ENCODE results near the gene DDX25.

DNA sequence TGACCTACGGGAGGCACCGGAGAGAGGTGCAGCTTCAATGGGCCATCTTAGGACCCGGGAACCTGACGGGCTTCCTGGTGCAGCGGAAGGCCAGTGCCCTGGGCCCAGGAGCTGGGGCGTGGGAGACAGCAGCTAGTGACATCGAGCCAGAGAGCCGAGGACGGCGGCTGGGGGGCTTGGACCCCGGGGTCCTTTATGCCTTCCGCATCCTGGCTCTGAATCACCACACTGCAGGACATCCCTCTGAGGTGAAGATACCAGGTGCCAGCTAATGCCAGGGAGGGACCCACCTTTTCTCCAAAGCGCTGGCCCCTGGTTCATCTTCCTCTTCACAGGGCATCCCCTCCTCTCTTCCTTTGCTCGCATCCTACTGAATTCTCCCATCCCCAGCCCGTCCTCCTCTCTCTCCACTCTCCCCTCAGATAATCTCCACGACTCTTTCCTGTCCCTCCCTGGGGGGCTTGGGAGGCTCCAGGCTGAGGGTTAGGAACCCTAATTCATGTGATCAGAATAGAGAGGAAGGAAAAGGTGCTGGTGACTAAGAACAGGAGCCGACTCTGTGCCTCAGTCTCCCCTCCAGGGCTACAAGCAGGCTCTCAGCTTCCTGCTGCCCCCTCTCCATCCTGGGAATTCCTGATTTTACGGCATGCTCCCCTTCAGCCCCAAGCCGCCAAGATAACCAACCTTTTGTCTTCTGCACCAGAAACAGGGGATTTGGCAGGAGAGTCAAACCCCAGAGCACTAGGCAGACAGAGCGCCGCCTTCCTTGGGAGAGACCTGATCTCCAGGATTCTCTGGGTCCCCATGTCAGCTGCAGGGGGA is 50.0 kb downstream of the DDX25 start:
- TF ChIP-seq CTCF (IDR thresholded peaks at IDR 0.05 in 8 of 11, conservative IDR thresholded peaks at IDR 0.05 in 3 of 11) (no peak), POLR2AphosphoS5 (IDR thresholded peaks at IDR 0.05) (no peak), POLR2A (IDR thresholded peaks at IDR 0.05) (no peak)
